Trophoblast cell (in vitro differentiated cells and primary cell): ENCODE data around the gene PLCG2.

Experiments
- DNase-seq, 2 donors: peaks; one replicate each; pipeline ENCODE4 v3.0.0-alpha.2; 2016
- H2AFZ ChIP-seq: 2 replicates; pipeline ENCODE4 v1.6.1; 2013; ENCODE audit warnings: low read length, moderate library complexity, mild to moderate bottlenecking; ENCODE audit not compliant: insufficient read depth, poor library complexity
- H2AK5ac ChIP-seq: 2 replicates; pipeline ENCODE4 v1.6.1; 2013; ENCODE audit warnings: mild to moderate bottlenecking, low read length
- H2BK120ac ChIP-seq: 2 replicates; pipeline ENCODE4 v1.6.1; 2013; ENCODE audit warnings: low read length, mild to moderate bottlenecking, moderate library complexity; ENCODE audit not compliant: insufficient read depth, poor library complexity
- H2BK12ac ChIP-seq: 2 replicates; pipeline ENCODE4 v1.6.1; 2013; ENCODE audit warnings: mild to moderate bottlenecking, low read length, moderate library complexity
- H2BK5ac ChIP-seq: 2 replicates; pipeline ENCODE4 v1.6.1; 2013; ENCODE audit warnings: low read length, low read depth, moderate library complexity, mild to moderate bottlenecking; ENCODE audit not compliant: poor library complexity
- H3K14ac ChIP-seq: 2 replicates; pipeline ENCODE4 v1.6.1; 2013; ENCODE audit warnings: mild to moderate bottlenecking, low read length
- H3K18ac ChIP-seq: 2 replicates; pipeline ENCODE4 v1.6.1; 2013; ENCODE audit warnings: mild to moderate bottlenecking, low read length
- H3K23ac ChIP-seq: 2 replicates; pipeline ENCODE4 v1.6.1; 2013; ENCODE audit warnings: low read length
- H3K27ac ChIP-seq: 2 replicates; pipeline ENCODE4 v1.5.1; 2013; ENCODE audit warnings: low read depth, mild to moderate bottlenecking, inconsistent platforms, low read length, moderate library complexity
- H3K27me3 ChIP-seq: 2 replicates; pipeline ENCODE4 v1.6.1; 2013; ENCODE audit warnings: inconsistent platforms, mild to moderate bottlenecking, low read length, moderate library complexity; ENCODE audit not compliant: insufficient read depth
- H3K36me3 ChIP-seq, 2 experiments: 1 replicate in 1 of 2; 2 replicates in 1 of 2; pipeline ENCODE4 v1.6.1; 2013; ENCODE audit warnings: low read length in 2 of 2, mild to moderate bottlenecking in 2 of 2, moderate library complexity in 1 of 2; ENCODE audit not compliant: insufficient read depth in 2 of 2, control insufficient read depth in 1 of 2
- H3K4ac ChIP-seq: 2 replicates; pipeline ENCODE4 v1.6.1; 2013; ENCODE audit warnings: low read depth, mild to moderate bottlenecking, low read length, moderate library complexity
- H3K4me1 ChIP-seq, 2 experiments: 1 replicate in 1 of 2; 2 replicates in 1 of 2; pipeline ENCODE4 v1.6.1; 2013; ENCODE audit warnings: low read length in 2 of 2, mild to moderate bottlenecking in 2 of 2, moderate library complexity in 1 of 2; ENCODE audit not compliant: insufficient read depth in 2 of 2, control insufficient read depth in 1 of 2
- H3K4me2 ChIP-seq: 2 replicates; pipeline ENCODE4 v1.6.1; 2013; ENCODE audit warnings: inconsistent platforms, mild to moderate bottlenecking, low read length, moderate library complexity
- H3K4me3 ChIP-seq: 2 replicates; pipeline ENCODE4 v1.5.1; 2013; ENCODE audit warnings: mild to moderate bottlenecking, low read depth, low read length, inconsistent platforms
- H3K79me1 ChIP-seq: one replicate; pipeline ENCODE4 v1.6.1; 2013; ENCODE audit warnings: low read length
- H3K79me2 ChIP-seq: 2 replicates; pipeline ENCODE4 v1.6.1; 2013; ENCODE audit warnings: low read length, mild to moderate bottlenecking; ENCODE audit not compliant: control insufficient read depth, insufficient read depth, poor library complexity
- H3K9ac ChIP-seq: 2 replicates; pipeline ENCODE4 v1.6.1; 2013; ENCODE audit warnings: mild to moderate bottlenecking, low read length
- H3K9me3 ChIP-seq: 2 replicates; pipeline ENCODE4 v1.6.1; 2013; ENCODE audit warnings: low read depth, mild to moderate bottlenecking, control low read depth, inconsistent platforms, low read length; ENCODE audit not compliant: insufficient read depth
- H4K12ac ChIP-seq: 2 replicates; pipeline ENCODE4 v1.6.1; 2013; ENCODE audit warnings: low read depth, mild to moderate bottlenecking, low read length, moderate library complexity
- H4K8ac ChIP-seq: 2 replicates; pipeline ENCODE4 v1.6.1; 2013; ENCODE audit warnings: low read depth, mild to moderate bottlenecking, low read length, moderate library complexity
- H4K91ac ChIP-seq: one replicate; pipeline ENCODE4 v1.6.1; 2013; ENCODE audit warnings: low read depth, mild to moderate bottlenecking, low read length, moderate library complexity
- WGBS: extraction: QIAGEN DNeasy Blood & Tissue Kit; methylation state at CpG from one replicate; pipeline ENCODE4 v1.1.7; 2013; ENCODE audit warnings: missing lambda C conversion rate; ENCODE audit not compliant: insufficient read length, insufficient coverage; ENCODE audit errors: extremely low coverage; 5-methylcytosine and 5-hydroxymethylcytosine counted together

PLCG2 gene

DNA sequence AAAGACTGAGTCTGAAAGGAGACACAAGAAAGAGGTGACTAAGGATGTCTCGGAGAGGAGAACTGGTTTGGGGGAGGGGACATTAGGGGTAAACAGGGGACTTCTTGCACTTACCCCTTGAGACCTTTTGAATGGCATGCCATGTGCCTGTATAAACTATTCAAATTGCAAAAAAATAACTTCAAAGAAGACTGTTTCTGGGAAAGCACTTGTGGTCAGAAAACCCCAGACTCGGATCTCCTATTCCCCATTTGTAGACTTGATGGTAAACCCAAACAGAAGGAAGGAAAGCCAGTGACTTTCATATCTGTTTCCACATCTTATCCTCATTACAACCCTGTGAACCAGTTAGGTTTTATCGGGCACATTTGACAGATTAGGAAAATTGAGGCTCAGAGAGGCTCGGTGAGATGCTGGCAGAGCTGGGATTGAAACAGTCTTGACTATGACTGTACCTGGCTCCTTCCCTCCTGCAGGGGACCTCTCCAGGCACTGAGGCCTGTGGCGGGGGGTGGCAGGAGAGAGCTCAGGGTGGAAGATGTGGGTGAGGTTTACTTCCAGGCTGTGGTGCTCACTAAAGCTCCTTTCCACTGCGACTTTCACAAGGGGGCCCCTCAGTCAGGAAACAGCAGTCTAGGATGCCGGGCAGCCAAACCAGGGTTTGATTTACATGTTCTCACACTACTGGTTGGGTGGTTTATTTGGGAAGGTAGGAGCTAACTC is 30.5 kb upstream of the PLCG2 start:
- no peak overlapping the region for H3K18ac ChIP-seq
- peaks cover 2 to 5% of the 10 kb centered on the region in 2 experiments for H3K4me1 ChIP-seq
- H2AFZ ChIP-seq = no peak overlapping the region
- H4K12ac ChIP-seq = no peak overlapping the region
- no peak overlapping the region for H3K27ac ChIP-seq
- H3K9ac ChIP-seq = no peak overlapping the region
- no peaks in the 10 kb centered on the region for H3K27me3 ChIP-seq
- no peak overlapping the region for H3K4me3 ChIP-seq
- no peak overlapping the region for H2BK5ac ChIP-seq
- H3K14ac ChIP-seq = no peak overlapping the region
- no peak overlapping the region for H3K4me2 ChIP-seq
- no peak overlapping the region for H2AK5ac ChIP-seq
- H3K36me3 ChIP-seq = no peaks in the 10 kb centered on the region
- no peak overlapping the region for H3K23ac ChIP-seq
- no peak overlapping the region for H4K91ac ChIP-seq
- WGBS = no CpG with 5 or more reads among the region's 7 CpGs
- H3K79me1 ChIP-seq = no peaks in the 10 kb centered on the region
- peaks cover 1% of the 10 kb centered on the region for H3K79me2 ChIP-seq
- H2BK12ac ChIP-seq = no peak overlapping the region
- peaks cover 2% of the 10 kb centered on the region for H3K9me3 ChIP-seq
- no peak for DNase-seq
- H2BK120ac ChIP-seq = no peak overlapping the region
- H4K8ac ChIP-seq = no peak overlapping the region
- H3K4ac ChIP-seq = no peak overlapping the region

DNA sequence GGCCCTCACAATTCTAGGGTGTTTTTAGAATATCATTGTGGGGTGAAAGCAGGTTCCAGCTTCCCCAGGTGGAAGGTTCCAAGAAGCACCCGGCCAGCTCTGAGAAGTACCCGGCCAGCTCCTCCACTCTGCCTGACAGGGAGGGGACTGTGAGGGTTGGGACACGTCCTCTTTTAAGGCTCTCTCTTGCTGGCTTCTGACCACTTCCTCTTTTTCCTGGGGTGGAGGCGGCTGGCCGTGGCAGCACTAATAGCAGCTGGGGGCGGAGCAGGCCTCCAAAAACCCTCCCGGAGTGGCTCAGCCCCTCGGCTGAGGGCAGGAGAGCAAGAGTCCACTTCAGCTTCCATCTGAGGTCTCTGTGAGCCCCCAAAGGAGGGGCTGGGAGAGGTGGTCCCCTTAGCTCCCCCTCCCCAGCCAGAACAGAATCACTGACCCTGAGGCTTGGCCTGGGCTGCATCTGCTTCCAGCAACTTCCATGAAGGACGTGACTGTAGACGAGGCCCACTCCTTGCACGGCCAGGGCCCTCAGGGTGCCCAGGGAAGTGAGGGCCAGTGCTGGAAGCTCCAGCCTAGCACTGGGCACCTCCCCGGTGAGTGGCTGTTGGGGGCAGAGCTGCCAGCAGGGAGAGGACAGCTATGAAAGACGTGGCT is 26.7 kb upstream of the PLCG2 start:
- Histone ChIP-seq H3K4me3 (no peak overlapping the region), H3K9ac (no peak overlapping the region), H3K18ac (no peak overlapping the region), H3K79me2 (no peaks in the 10 kb centered on the region), H2AK5ac (no peak overlapping the region), H3K4me2 (no peak overlapping the region), H3K4ac (no peak overlapping the region), H2AFZ (no peak overlapping the region), H3K36me3 (no peaks in the 10 kb centered on the region), H2BK120ac (no peak overlapping the region), H4K12ac (no peak overlapping the region), H4K91ac (no peak overlapping the region), H2BK12ac (no peak overlapping the region), H3K14ac (no peak overlapping the region), H3K79me1 (peaks cover 2% of the 10 kb centered on the region), H2BK5ac (no peak overlapping the region), H4K8ac (no peak overlapping the region), H3K27ac (no peak overlapping the region), H3K9me3 (peaks cover 2% of the 10 kb centered on the region), H3K4me1 (peaks cover 4 to 7% of the 10 kb centered on the region in 2 experiments), H3K27me3 (no peaks in the 10 kb centered on the region), H3K23ac (no peak overlapping the region)
- DNase-seq = peak in 1 of 2 donors; percentile 12
- WGBS = no CpG with 5 or more reads among the region's 13 CpGs

DNA sequence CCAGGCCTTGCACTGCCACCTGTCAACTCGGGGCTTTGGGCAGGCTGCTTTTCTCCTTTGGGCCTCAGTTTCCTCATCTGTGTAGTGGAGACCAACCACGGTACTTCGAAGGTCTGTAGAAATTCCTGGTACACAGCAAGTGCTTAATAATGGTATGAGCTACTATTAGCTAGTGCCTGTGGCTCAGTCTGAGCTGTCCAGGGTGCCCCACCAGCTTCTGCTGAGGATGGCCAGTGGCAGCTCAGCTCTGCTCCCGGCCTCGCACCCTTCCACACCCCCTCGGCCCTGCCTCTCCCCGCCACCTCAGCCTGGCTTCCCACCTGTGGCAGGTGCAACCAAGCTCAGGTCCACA is 26.2 kb upstream of the PLCG2 start:
- Histone ChIP-seq H2AK5ac (no peak overlapping the region), H2BK5ac (no peak overlapping the region), H2BK120ac (no peak overlapping the region), H3K4me2 (no peak overlapping the region), H3K4me1 (peaks cover 4 to 7% of the 10 kb centered on the region in 2 experiments), H3K79me1 (peaks cover 2% of the 10 kb centered on the region), H3K9me3 (peaks cover 2% of the 10 kb centered on the region), H3K27ac (no peak overlapping the region), H4K91ac (no peak overlapping the region), H4K8ac (no peak overlapping the region), H3K18ac (no peak overlapping the region), H3K23ac (no peak overlapping the region), H3K27me3 (no peaks in the 10 kb centered on the region), H3K79me2 (no peaks in the 10 kb centered on the region), H3K36me3 (no peaks in the 10 kb centered on the region), H2BK12ac (no peak overlapping the region), H3K4me3 (peak overlapping the region; percentile 5), H3K14ac (no peak overlapping the region), H4K12ac (no peak overlapping the region), H3K9ac (no peak overlapping the region), H2AFZ (no peak overlapping the region), H3K4ac (no peak overlapping the region)
- no CpG with 5 or more reads among the region's 7 CpGs for WGBS
- no peak for DNase-seq

DNA sequence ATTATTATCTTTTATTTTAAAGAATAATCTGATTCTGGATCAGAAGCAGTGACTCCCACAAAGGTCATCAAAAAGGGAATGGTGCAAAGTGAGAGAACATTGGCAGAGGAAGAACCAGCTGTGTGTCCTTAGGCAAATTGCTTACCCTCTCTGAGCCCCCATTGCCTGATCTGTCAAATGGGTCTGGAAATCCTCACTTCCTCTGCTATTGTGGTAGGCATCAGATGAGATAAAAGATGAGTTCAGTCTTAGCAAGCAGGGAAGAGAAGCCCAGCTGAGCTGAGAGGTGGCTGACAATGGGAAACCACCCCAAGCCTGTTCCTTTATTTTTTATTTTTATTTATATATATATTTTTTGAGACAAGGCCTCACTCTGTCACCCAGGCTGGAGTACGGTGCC is 24.2 kb upstream of the PLCG2 start:
- Histone ChIP-seq H3K18ac (no peak overlapping the region), H3K4me2 (no peak overlapping the region), H2AFZ (no peak overlapping the region), H4K91ac (no peak overlapping the region), H3K27me3 (no peaks in the 10 kb centered on the region), H2BK12ac (no peak overlapping the region), H3K36me3 (no peaks in the 10 kb centered on the region), H3K14ac (no peak overlapping the region), H3K4me3 (no peak overlapping the region), H3K79me1 (peaks cover 2% of the 10 kb centered on the region), H3K4ac (no peak overlapping the region), H3K79me2 (no peaks in the 10 kb centered on the region), H2BK5ac (no peak overlapping the region), H3K9ac (no peak overlapping the region), H4K8ac (no peak overlapping the region), H3K23ac (no peak overlapping the region), H3K9me3 (peaks cover 2% of the 10 kb centered on the region), H3K27ac (no peak overlapping the region), H4K12ac (no peak overlapping the region), H3K4me1 (peaks cover 4 to 7% of the 10 kb centered on the region in 2 experiments), H2AK5ac (no peak overlapping the region), H2BK120ac (no peak overlapping the region)
- no peak for DNase-seq
- WGBS = no CpG with 5 or more reads among the region's 1 CpG
